ENCODE measurements around the gene SUMO4.

SUMO4 gene

GRCh38 chr6:149389509-149390297, 10.4 kb upstream of the SUMO4 start:
- in situ Hi-C loops (cut with MboI; ENCODE audit: low sequenced_read_pairs), result no loop called here

GRCh38 chr6:149392093-149392492, 8.0 kb upstream of the SUMO4 start:
- in situ Hi-C loops (cut with MboI; ENCODE audit: low sequenced_read_pairs), result no loop called here

- in situ Hi-C loops (cut with MboI; ENCODE audit: low sequenced_read_pairs), result no loop called here
These were observed 7.5 kb upstream of the SUMO4 start for GRCh38 chr6:149392535-149392934.

GRCh38 chr6:149393002-149393679, 6.9 kb upstream of the SUMO4 start:
- in situ Hi-C loops (cut with MboI; ENCODE audit: low sequenced_read_pairs), result no loop called here

GRCh38 chr6:149395185-149395584, 4.9 kb upstream of the SUMO4 start:
- in situ Hi-C loops (cut with MboI; ENCODE audit: low sequenced_read_pairs), result no loop called here

- in situ Hi-C loops (cut with MboI; ENCODE audit: low sequenced_read_pairs), result no loop called here
These were observed 2.7 kb upstream of the SUMO4 start for GRCh38 chr6:149397384-149397783.

- in situ Hi-C loops (cut with MboI; ENCODE audit: low sequenced_read_pairs), result loop anchor here (25.0 kb wide), 1 partner anchor 216 kb away; no protein-coding TSS in a partner anchor
These were observed 3.5 kb downstream of the SUMO4 start for GRCh38 chr6:149403534-149403933.

- in situ Hi-C loops (cut with MboI; ENCODE audit: low sequenced_read_pairs), result loop anchor here (25.0 kb wide), 1 partner anchor 219 kb away; no protein-coding TSS in a partner anchor
These were observed 6.0 kb downstream of the SUMO4 start for GRCh38 chr6:149405823-149406765.

- in situ Hi-C loops (cut with MboI; ENCODE audit: low sequenced_read_pairs), result loop anchor here (25.0 kb wide), 1 partner anchor 222 kb away; no protein-coding TSS in a partner anchor
These were observed 9.6 kb downstream of the SUMO4 start for GRCh38 chr6:149409617-149410016.

GRCh38 chr6:149410557-149410956, 10.5 kb downstream of the SUMO4 start:
- in situ Hi-C loops (cut with MboI; ENCODE audit: low sequenced_read_pairs), result loop anchor here (25.0 kb wide), 1 partner anchor 223 kb away; no protein-coding TSS in a partner anchor

- in situ Hi-C loops (cut with MboI; ENCODE audit: low sequenced_read_pairs), result loop anchor here (25.0 kb wide), 1 partner anchor 227 kb away; no protein-coding TSS in a partner anchor
These were observed 13.9 kb downstream of the SUMO4 start for GRCh38 chr6:149414009-149414408.

- in situ Hi-C loops (cut with MboI; ENCODE audit: low sequenced_read_pairs), result loop anchor here (25.0 kb wide), 1 partner anchor 228 kb away; no protein-coding TSS in a partner anchor
These were observed 14.8 kb downstream of the SUMO4 start for GRCh38 chr6:149414821-149415220.

GRCh38 chr6:149419696-149420404, 19.8 kb downstream of the SUMO4 start:
- in situ Hi-C loops (cut with MboI; ENCODE audit: low sequenced_read_pairs), result loop anchor here (10.0 to 25.0 kb wide), 2 partner anchors 233 to 335 kb away; no protein-coding TSS in a partner anchor

- in situ Hi-C loops (cut with MboI; ENCODE audit: low sequenced_read_pairs), result loop anchor here (10.0 to 25.0 kb wide), 2 partner anchors 234 to 336 kb away; no protein-coding TSS in a partner anchor
These were observed 21.1 kb downstream of the SUMO4 start for GRCh38 chr6:149421132-149421531.

GRCh38 chr6:149422581-149422980, 22.5 kb downstream of the SUMO4 start:
- in situ Hi-C loops (cut with MboI; ENCODE audit: low sequenced_read_pairs), result loop anchor here (10.0 to 25.0 kb wide), 2 partner anchors 235 to 338 kb away; no protein-coding TSS in a partner anchor

- in situ Hi-C loops (cut with MboI; ENCODE audit: low sequenced_read_pairs), result loop anchor here (10.0 to 25.0 kb wide), 2 partner anchors 237 to 339 kb away; no protein-coding TSS in a partner anchor
These were observed 23.9 kb downstream of the SUMO4 start for GRCh38 chr6:149423964-149424440.

- in situ Hi-C loops (cut with MboI; ENCODE audit: low sequenced_read_pairs), result loop anchor here (10.0 kb wide), 1 partner anchor 340 kb away; no protein-coding TSS in a partner anchor
These were observed 25.2 kb downstream of the SUMO4 start for GRCh38 chr6:149425224-149425623.

- in situ Hi-C loops (cut with MboI; ENCODE audit: low sequenced_read_pairs), result loop anchor here (10.0 kb wide), 1 partner anchor 341 kb away; no protein-coding TSS in a partner anchor
These were observed 25.7 kb downstream of the SUMO4 start for GRCh38 chr6:149425754-149426153.

- in situ Hi-C loops (cut with MboI; ENCODE audit: low sequenced_read_pairs), result loop anchor here (10.0 kb wide), 1 partner anchor 344 kb away; no protein-coding TSS in a partner anchor
These were observed 28.5 kb downstream of the SUMO4 start for GRCh38 chr6:149428606-149429005.
